Measurements from ENCODE around the gene HIPK3. TPM values are rescaled to one million over a fixed set of nuclear protein-coding genes. Genes with fewer than 3 reads are reported as not detected.

The HIPK3 gene
- total RNA-seq, 1 experiment from 2014 or later: 64.8 TPM

DNA sequence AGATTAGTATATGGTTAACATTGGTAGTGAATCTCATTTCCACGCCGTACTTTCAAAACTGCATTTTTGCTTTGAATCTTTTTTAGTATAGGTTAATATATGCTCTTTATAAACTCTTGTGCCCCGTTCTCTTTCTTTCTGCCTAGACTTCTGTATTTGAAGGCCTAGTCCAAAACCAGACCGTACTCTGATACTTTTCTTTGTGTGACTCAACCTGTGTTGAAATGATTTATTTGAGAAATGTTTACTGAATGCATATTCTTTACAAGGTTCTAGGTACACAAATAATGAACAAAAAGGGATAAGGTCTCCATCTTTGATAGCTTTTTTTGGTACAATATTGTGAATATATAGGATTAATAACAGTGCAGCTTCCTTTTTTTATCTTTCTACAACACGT, 68.3 kb downstream of the HIPK3 start:
- Histone ChIP-seq H2AFZ (no peak overlapping the region), H3K36me3 (ENCODE audit: low read depth) (0 out of 2 replicates have a peak, but pooled peaks cover 7% of the 10 kb centered on the region), H3K4me1 (replicated peaks; ENCODE audit: insufficient read depth) (no peaks in the 10 kb centered on the region), H3K4me3 (no peak overlapping the region), H4K20me1 (ENCODE audit: insufficient read depth) (peaks cover 25% of the 10 kb centered on the region; the same call in 1 of the 2 replicates), H3K27me3 (ENCODE audit: insufficient read depth, low read depth) (no peaks in the 10 kb centered on the region), H3F3A (ENCODE audit: insufficient read depth, low read depth) (peaks cover 12% of the 10 kb centered on the region; the same call in 1 of the 2 replicates), H3K27ac (no peak overlapping the region), H3K79me2 (ENCODE audit: low read depth) (peaks cover 54% of the 10 kb centered on the region), H3K4me2 (no peak overlapping the region), H3K9me2 (ENCODE audit: insufficient read depth) (0 out of 2 replicates have a peak, but pooled peaks cover 3% of the 10 kb centered on the region), H3K9me3 (ENCODE audit: insufficient read depth, low read depth) (no peaks in the 10 kb centered on the region)
- TF ChIP-seq EZH2 (IDR thresholded peaks at IDR 0.05; ENCODE audit: low read depth): no peak
- TF ChIP-seq, protein P1, sequence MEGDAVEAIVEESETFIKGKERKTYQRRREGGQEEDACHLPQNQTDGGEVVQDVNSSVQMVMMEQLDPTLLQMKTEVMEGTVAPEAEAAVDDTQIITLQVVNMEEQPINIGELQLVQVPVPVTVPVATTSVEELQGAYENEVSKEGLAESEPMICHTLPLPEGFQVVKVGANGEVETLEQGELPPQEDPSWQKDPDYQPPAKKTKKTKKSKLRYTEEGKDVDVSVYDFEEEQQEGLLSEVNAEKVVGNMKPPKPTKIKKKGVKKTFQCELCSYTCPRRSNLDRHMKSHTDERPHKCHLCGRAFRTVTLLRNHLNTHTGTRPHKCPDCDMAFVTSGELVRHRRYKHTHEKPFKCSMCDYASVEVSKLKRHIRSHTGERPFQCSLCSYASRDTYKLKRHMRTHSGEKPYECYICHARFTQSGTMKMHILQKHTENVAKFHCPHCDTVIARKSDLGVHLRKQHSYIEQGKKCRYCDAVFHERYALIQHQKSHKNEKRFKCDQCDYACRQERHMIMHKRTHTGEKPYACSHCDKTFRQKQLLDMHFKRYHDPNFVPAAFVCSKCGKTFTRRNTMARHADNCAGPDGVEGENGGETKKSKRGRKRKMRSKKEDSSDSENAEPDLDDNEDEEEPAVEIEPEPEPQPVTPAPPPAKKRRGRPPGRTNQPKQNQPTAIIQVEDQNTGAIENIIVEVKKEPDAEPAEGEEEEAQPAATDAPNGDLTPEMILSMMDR (conservative IDR thresholded peaks at IDR 0.05): no peak
- DNase-seq: no peak
- no TSS peak for BruUV-seq (replicated peaks)
- intact Hi-C loops (cut with micrococcal nuclease; ENCODE audit: unreplicated experiment): loop anchor here (5.0 to 10.0 kb wide), 2 partner anchors 363 to 611 kb away; no protein-coding TSS in a partner anchor
- ChIA-PET CTCF (no interaction called here), POLR2A (ENCODE audit: unreplicated experiment) (interaction anchor here (0.7 kb wide), 1 partner anchor 13 kb away, joined by 3 read pairs; no protein-coding TSS in a partner anchor)

DNA sequence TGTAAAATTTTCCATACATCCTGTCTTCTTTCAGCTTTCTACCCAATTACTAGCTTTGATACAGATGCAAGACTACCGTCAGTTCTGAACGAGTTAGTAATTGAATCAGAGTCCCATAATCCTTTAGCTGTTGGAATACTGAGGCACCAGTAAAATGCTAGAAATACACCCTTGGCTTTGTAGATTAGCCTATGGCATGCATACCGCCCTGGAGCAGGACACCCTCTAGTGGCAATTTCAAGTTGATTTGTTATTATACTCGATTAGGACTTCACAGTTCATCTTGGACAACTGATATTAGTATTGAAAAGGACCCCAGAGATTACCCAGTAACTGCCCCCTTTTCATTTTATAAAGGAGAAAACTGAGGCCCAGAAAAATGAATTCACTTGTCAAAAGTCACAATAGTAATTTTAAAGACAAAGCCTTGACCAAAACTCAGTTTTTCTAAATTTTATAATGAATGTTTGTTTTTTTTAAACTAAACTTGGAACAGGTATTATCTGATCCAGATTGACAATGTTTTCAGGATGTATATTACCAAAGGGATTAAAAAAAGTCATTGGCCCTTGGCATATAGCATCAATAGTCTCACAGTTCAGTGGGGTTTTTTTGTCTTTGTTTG, 72.6 kb downstream of the HIPK3 start:
- H3K27ac ChIP-seq: no peak overlapping the region
- peak; percentile 27 to 42 for DNase-seq
- H3K36me3 ChIP-seq (ENCODE audit: low read depth): 0 out of 2 replicates have a peak, but pooled peaks cover 14% of the 10 kb centered on the region
- no peaks in the 10 kb centered on the region for H3K27me3 ChIP-seq (ENCODE audit: insufficient read depth, low read depth)
- POLR2A ChIA-PET (ENCODE audit: unreplicated experiment): no interaction called here
- no peaks in the 10 kb centered on the region for H3K9me3 ChIP-seq (ENCODE audit: insufficient read depth, low read depth)
- H3K4me1 ChIP-seq (replicated peaks; ENCODE audit: insufficient read depth): no peaks in the 10 kb centered on the region
- H4K20me1 ChIP-seq (ENCODE audit: insufficient read depth): peaks cover 8% of the 10 kb centered on the region; the same call in 1 of the 2 replicates
- BruUV-seq (replicated peaks): no TSS peak
- no peak overlapping the region for H3K4me3 ChIP-seq
- H3F3A ChIP-seq (ENCODE audit: insufficient read depth, low read depth): peaks cover 7% of the 10 kb centered on the region; the same call in 1 of the 2 replicates
- 0 out of 2 replicates have a peak, but pooled peaks cover 3% of the 10 kb centered on the region for H3K9me2 ChIP-seq (ENCODE audit: insufficient read depth)
- H2AFZ ChIP-seq: no peak overlapping the region
- CTCF ChIA-PET: interaction anchor here (0.5 to 1.1 kb wide), 6 partner anchors 13 to 427 kb away, joined by 3 to 22 read pairs (median 4); no protein-coding TSS in a partner anchor
- H3K79me2 ChIP-seq (ENCODE audit: low read depth): peaks cover 36% of the 10 kb centered on the region
- intact Hi-C loops (cut with micrococcal nuclease; ENCODE audit: unreplicated experiment): loop anchor here (1.0 to 10.0 kb wide), 3 partner anchors 164 to 615 kb away; no protein-coding TSS in a partner anchor
- no peak overlapping the region for H3K4me2 ChIP-seq
- TF ChIP-seq EZH2 (IDR thresholded peaks at IDR 0.05; ENCODE audit: low read depth): no peak
- TF ChIP-seq, protein P1 (conservative IDR thresholded peaks at IDR 0.05): peak; percentile 83

DNA sequence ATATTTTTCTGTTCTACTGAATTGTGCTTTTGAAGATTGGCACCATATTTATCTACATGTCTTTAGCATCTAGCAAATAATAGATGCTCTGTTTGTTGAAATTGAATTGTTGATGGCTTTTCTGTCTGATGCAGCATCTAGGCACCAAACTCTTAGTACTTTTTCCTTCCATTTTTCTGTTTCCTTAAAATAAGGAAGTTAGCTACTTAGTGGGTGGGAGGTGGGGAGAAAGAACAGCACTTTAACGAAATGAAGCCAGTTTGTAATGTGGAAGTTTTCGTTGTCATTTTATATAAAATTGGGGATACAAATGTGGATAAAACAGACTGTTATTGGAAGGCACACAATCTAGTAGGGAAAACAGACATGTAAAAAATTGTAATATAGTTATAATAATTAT, 76.6 kb downstream of the HIPK3 start:
- POLR2A ChIA-PET (ENCODE audit: unreplicated experiment): no interaction called here
- no peaks in the 10 kb centered on the region for H3K27me3 ChIP-seq (ENCODE audit: insufficient read depth, low read depth)
- TF ChIP-seq, protein P1 (conservative IDR thresholded peaks at IDR 0.05): no peak
- TF ChIP-seq EZH2 (IDR thresholded peaks at IDR 0.05; ENCODE audit: low read depth): no peak
- H3K9me2 ChIP-seq (ENCODE audit: insufficient read depth): no peaks in the 10 kb centered on the region
- no peaks in the 10 kb centered on the region for H3K9me3 ChIP-seq (ENCODE audit: insufficient read depth, low read depth)
- H3K4me1 ChIP-seq (replicated peaks; ENCODE audit: insufficient read depth): no peaks in the 10 kb centered on the region
- 0 out of 2 replicates have a peak, but pooled peaks cover 7% of the 10 kb centered on the region for H3K36me3 ChIP-seq (ENCODE audit: low read depth)
- no peak overlapping the region for H3K4me3 ChIP-seq
- H3F3A ChIP-seq (ENCODE audit: insufficient read depth, low read depth): peaks cover 8% of the 10 kb centered on the region; the same call in 1 of the 2 replicates
- no peaks in the 10 kb centered on the region for H4K20me1 ChIP-seq (ENCODE audit: insufficient read depth)
- DNase-seq: no peak
- H2AFZ ChIP-seq: no peak overlapping the region
- CTCF ChIA-PET: interaction anchor here (0.6 to 0.7 kb wide), 2 partner anchors 378 to 577 kb away, joined by 4 to 5 read pairs; no protein-coding TSS in a partner anchor
- no TSS peak for BruUV-seq (replicated peaks)
- no peak overlapping the region for H3K27ac ChIP-seq
- peaks cover 9% of the 10 kb centered on the region; the same call in 1 of the 2 replicates for H3K79me2 ChIP-seq (ENCODE audit: low read depth)
- no peak overlapping the region for H3K4me2 ChIP-seq
- intact Hi-C loops (cut with micrococcal nuclease; ENCODE audit: unreplicated experiment): no loop called here
